Measurements from ENCODE around the gene ORAI3.
A peak's percentile ranks its signal among the peaks of the same experiment; 100 is the strongest.

The ORAI3 gene

DNA sequence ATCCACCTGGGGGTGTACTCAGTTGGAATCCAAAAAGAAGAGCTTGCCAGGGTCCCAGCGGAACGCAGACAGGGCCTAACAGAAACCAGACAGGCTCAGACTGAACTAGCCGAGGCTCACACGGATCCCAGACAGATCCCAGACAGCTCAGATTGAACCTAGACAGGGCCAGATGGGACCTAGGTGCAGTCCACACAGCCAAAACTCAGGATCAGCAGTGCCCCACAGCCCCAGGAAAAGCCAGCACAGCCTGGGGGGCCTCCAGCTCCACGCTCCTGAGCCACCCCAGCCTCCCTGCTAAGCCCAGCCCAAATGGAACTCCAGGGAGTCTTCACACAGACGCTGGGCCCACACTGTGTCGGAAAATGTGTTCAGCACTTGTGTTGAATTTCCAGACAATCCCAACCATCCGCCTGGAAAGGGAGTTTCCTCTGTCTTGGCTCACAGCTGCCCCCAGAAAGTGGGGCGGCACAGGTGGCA is 54.0 kb downstream of the ORAI3 start:
- TF ChIP-seq, protein P1, sequence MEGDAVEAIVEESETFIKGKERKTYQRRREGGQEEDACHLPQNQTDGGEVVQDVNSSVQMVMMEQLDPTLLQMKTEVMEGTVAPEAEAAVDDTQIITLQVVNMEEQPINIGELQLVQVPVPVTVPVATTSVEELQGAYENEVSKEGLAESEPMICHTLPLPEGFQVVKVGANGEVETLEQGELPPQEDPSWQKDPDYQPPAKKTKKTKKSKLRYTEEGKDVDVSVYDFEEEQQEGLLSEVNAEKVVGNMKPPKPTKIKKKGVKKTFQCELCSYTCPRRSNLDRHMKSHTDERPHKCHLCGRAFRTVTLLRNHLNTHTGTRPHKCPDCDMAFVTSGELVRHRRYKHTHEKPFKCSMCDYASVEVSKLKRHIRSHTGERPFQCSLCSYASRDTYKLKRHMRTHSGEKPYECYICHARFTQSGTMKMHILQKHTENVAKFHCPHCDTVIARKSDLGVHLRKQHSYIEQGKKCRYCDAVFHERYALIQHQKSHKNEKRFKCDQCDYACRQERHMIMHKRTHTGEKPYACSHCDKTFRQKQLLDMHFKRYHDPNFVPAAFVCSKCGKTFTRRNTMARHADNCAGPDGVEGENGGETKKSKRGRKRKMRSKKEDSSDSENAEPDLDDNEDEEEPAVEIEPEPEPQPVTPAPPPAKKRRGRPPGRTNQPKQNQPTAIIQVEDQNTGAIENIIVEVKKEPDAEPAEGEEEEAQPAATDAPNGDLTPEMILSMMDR (IDR thresholded peaks at IDR 0.05; ENCODE audit: unreplicated experiment in 3 of 3) = no peak
- H3K4me1 Mint-ChIP-seq = peaks cover 40% of the 10 kb centered on the region
- H3K4me3 Mint-ChIP-seq = peak overlapping the region in 1 of 3 experiments; percentile 30
- H3K27me3 Mint-ChIP-seq (ENCODE audit: low read depth) = peaks cover 6% of the 10 kb centered on the region
- H3K36me3 Mint-ChIP-seq (ENCODE audit: low read depth) = no peaks in the 10 kb centered on the region
- H3K27ac Mint-ChIP-seq = peak overlapping the region; percentile 69 to 90 (median 70)
- H3K9me3 Mint-ChIP-seq = no peaks in the 10 kb centered on the region

DNA sequence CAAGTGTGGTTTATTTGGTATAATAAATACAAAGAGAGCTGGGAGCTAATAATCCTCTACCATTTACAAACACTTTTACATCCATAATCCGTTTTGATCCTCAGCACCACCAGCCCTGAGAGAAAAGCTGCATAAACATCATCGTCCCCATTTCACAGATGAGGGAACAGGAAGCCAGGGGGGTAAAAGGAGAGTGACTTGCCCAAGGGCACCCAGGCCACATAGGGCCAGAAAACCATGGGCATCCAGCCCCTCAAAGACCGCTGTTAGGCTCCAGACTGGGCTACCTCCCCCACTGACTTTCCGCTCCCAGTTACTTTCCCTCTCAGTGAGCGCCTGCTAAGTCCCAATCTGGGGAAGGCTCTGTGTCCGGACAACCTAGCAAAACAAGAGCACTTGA is 54.9 kb downstream of the ORAI3 start:
- Mint-ChIP-seq H3K9me3 (no peaks in the 10 kb centered on the region), H3K4me1 (peaks cover 35% of the 10 kb centered on the region), H3K4me3 (peak overlapping the region in 1 of 3 experiments; percentile 2), H3K27me3 (ENCODE audit: low read depth) (peaks cover 6% of the 10 kb centered on the region), H3K27ac (peak overlapping the region in 2 of 3 experiments; percentile 50 to 70), H3K36me3 (ENCODE audit: low read depth) (no peaks in the 10 kb centered on the region)
- TF ChIP-seq, protein P1 (IDR thresholded peaks at IDR 0.05; ENCODE audit: unreplicated experiment in 3 of 3) = no peak

Data from nephron (organoid).